HG03135 (cell line): ENCODE data around the gene BCAM.
"Not testable (repeated sequence)": the region's sequence is repeated elsewhere in the genome, so short reads cannot be mapped to it uniquely, and the experiment has no call there.

Experiments
- ATAC-seq: cut with Tn5 transposase; IDR thresholded peaks from one replicate; pipeline ENCODE4 v1.9.1; 2021; ENCODE audit warnings: mild to moderate bottlenecking, moderate library complexity; ENCODE audit not compliant: unreplicated experiment

Gene BCAM

GRCh38 chr19:44847144-44848035 lies 38.5 kb downstream of the BCAM start:
- ATAC-seq: no peak

GRCh38 chr19:44848036-44848811 lies 39.3 kb downstream of the BCAM start:
- ATAC-seq: no peak

DNA sequence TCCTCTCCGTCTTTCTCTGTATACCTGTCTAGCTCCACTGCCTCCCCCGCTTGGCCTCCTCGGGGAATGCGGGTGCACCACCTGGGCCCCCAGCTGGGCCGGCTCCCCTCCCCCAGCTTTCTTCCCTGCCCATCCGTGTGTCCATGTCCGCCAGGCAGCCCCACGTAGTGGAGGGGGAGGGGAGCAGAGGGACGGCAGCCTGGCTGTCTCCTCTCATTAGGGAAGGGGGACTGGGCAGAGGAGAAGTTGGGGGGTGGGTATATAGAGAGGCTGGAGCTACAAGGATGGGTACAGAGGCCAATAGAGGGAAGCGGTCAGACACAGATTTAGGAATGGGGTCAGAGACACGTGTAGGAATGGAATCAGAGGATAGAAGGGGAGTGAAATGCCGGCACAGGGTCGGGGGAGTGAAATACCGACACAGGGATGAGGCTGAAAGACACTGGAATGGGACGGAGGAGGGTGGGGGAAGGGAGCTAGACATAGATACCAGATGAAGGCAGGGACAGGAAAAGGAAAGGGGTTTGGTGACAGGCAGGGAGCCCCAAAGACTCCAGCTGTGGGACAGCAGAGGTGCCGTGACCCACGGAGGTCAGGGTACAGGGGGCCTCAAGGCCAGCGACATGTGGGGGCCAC lies 40.0 kb downstream of the BCAM start:
- ATAC-seq: no peak

- no peak for ATAC-seq
Measured at GRCh38 chr19:44850641-44851109, 41.8 kb downstream of the BCAM start.

DNA sequence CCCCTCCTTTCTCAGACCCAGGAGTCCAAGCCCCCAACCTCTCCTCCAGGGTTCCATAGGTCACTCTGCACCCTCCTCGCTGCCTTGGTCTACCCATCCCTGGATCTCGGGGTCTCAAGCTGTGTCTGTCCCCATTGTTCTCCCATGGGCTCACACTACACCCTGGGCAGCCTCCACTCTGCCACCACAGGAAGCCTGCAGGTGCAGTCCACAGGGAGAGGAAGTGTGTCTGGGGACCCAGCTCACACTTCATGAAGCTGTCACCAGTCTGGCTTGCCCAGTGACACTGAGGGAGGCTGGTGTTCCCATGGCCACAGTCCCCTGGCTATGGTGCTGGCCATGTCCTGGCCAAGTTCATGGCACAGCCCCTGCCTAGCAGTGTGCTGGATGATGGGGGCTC lies 42.5 kb downstream of the BCAM start:
- ATAC-seq: no peak

DNA sequence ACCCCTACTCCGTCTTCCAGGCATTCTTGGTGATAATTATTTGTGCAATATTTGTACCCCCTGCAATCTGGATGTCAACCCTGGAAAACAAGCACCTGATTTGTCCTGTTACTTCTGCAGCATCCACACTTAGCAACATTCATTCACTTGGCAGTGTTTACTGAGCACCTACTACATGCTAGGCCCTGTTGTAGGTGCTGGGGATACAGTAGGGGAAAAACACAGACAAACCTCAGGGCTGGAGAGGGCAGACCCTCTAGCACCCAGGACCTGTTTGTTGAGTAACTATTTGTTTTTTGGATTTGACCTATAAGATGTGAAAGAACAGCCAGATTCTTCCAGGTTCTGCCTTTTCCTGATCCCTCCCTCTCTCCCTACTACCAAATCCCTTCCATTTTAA lies 46.7 kb downstream of the BCAM start:
- ATAC-seq: no peak

DNA sequence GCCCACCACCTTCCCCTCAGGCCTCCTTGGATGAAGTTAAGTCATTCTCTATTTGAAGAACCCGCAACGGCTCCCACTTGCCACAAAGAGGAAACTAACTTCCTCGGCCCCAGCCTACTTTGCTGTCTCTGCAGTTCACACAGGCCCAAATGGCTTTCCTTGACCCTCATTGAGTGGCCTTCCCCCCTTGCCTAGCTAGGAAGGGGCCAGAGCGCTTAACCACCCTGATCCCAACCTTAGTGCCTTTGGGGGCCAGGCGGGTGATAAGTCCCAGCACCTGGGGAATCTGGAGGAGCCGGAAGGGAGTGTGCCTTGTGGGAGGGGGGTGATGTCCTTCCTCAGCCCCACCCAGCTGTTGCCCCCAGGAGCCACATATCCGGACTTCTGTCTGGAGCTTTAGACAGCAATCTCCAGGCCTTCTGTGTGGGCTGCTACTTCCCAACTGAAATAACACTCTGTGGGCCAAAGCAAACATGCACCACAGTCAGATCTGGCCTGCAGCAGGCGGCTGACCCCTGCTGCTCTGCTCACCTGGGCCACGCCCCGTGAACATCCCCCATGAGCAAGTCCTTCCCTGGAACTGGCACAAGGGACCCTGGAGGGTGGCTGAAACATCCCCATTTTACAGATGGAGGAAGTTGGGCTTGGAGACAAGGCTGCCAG lies 47.6 kb downstream of the BCAM start:
- ATAC-seq: no peak

DNA sequence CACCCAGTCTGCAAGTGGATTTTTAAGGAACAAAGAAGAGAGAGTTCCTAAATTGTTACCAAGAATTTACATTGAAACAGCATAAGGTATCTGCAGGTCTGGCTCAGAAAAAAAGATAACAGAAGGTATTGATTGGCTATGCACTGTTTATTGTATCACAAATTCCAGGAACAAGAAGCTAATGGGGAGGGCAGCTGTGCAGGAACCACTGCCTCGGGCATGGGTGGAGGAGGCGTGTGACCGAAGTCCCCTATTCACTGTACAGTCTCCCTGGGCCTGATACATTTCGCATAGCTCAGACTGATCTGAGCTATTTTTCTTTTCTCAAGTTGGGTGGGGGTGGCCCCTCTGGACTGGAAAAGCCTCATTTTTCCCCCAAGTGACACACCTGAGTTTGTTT lies 48.9 kb downstream of the BCAM start:
- ATAC-seq: no peak

GRCh38 chr19:44861576-44861975 lies 52.7 kb downstream of the BCAM start:
- ATAC-seq: not testable (repeated sequence)

GRCh38 chr19:44863990-44864389 lies 55.1 kb downstream of the BCAM start:
- ATAC-seq: no peak

- ATAC-seq: no peak
Measured at GRCh38 chr19:44865196-44865767, 56.4 kb downstream of the BCAM start.

- ATAC-seq: no peak
Measured at GRCh38 chr19:44866664-44867063, 57.8 kb downstream of the BCAM start.

GRCh38 chr19:44867578-44867977 lies 58.7 kb downstream of the BCAM start:
- no peak for ATAC-seq

GRCh38 chr19:44869733-44870470 lies 61.0 kb downstream of the BCAM start:
- no peak for ATAC-seq
